HCT116 (cell line): ENCODE results near the gene STIM1. TPM values are rescaled to one million over a fixed set of nuclear protein-coding genes. Genes with fewer than 3 reads are reported as not detected.

Experiments used
- ATAC-seq: fragments of 200-7000 bp; cut with Tn5 transposase; 2 replicates; pipeline ENCODE4 v1.9.1; 2020; ENCODE audit warnings: mild to moderate bottlenecking, moderate library complexity
- BruUV-seq: library from RNA; stranded (reverse); fragments of 400-500 nt; replicated peaks from 2 replicates; lab custom pipeline; 2021; lab: Mats Ljungman, UMichigan
- CTCF ChIA-PET: fragments of 300-600 bp; sonication (Branson Sonifier 250); formaldehyde crosslinking; loops from one replicate; lab custom pipeline; 2021; ENCODE audit warnings: antibody characterized with exemption; lab: Charles Lee
- POLR2A ChIA-PET: fragments of 300-600, 350-600 bp; sonication (Branson Sonifier 250); formaldehyde crosslinking; loops from one replicate; lab custom pipeline; 2021; ENCODE audit warnings: antibody characterized with exemption; lab: Charles Lee
- RAD21 ChIA-PET, 2 experiments: fragments of 300-600 bp; sonication (Branson Sonifier 250); formaldehyde crosslinking; loops; one replicate each; lab custom pipeline; 2023; ENCODE audit warnings: low total read pairs in 2 of 2; ENCODE audit not compliant: uncharacterized antibody in 2 of 2, unreplicated experiment in 2 of 2, low non-redundant PET in 1 of 2; lab: Charles Lee
- DNase-seq: peaks from one replicate; pipeline ENCODE4 v3.0.0-alpha.2; 2010; ENCODE audit warnings: low read depth, low spot score
- H2AFZ ChIP-seq: fragments of 200-600 bp; shearing (Covaris generic), sonication (generic); 2 replicates; pipeline ENCODE4 v1.6.1; 2017; ENCODE audit warnings: low read depth, mixed run types, mixed read lengths, antibody characterized with exemption, low read length; ENCODE audit not compliant: poor library complexity, severe bottlenecking
- H3K27ac ChIP-seq: 2 replicates; pipeline ENCODE4 v1.5.1; 2012; ENCODE audit warnings: low read depth, low read length
- H3K27me3 ChIP-seq: fragments of 200-600 bp; sonication (generic); 2 replicates; pipeline ENCODE4 v1.6.1; 2016; ENCODE audit warnings: mixed run types, low read length, mixed read lengths; ENCODE audit not compliant: insufficient read depth
- H3K36me3 ChIP-seq, 2 experiments: fragments of 200-500 bp in 1 of 2; fragments of 200-600 bp in 1 of 2; sonication (Bioruptor generic) in 1 of 2; sonication (generic) in 1 of 2; 2 replicates each; pipeline versions ENCODE4 v1.5.1 to v1.6.1; 2014 to 2016; ENCODE audit warnings: low read length in 2 of 2, inconsistent platforms in 1 of 2, mixed read lengths in 1 of 2, mixed run types in 1 of 2; ENCODE audit not compliant: insufficient read depth in 2 of 2, control insufficient read depth in 1 of 2
- H3K4me1 ChIP-seq, 2 experiments: fragments of 200-600 bp in 1 of 2; sonication (generic) in 1 of 2; 2 replicates each; pipeline versions ENCODE4 v1.5.1 to v1.6.1; 2012 to 2017; ENCODE audit warnings: low read length in 2 of 2, inconsistent platforms in 1 of 2, mild to moderate bottlenecking in 1 of 2, mixed read lengths in 1 of 2, mixed run types in 1 of 2, moderate library complexity in 1 of 2; ENCODE audit not compliant: insufficient read depth in 2 of 2, control insufficient read depth in 1 of 2
- H3K4me2 ChIP-seq: fragments of 200-600 bp; sonication (generic); 2 replicates; pipeline ENCODE4 v1.6.1; 2017; ENCODE audit warnings: mixed run types, low read length, mixed read lengths
- H3K4me3 ChIP-seq, 2 experiments: fragments of 200-600 bp in 1 of 2; sonication (generic) in 1 of 2; replicated peaks in 1 of 2; 2 replicates each; pipeline ENCODE4 v1.5.1; 2011 to 2016; ENCODE audit warnings: low read length in 2 of 2, control low read depth in 1 of 2, low read depth in 1 of 2, mild to moderate bottlenecking in 1 of 2, mixed read lengths in 1 of 2, mixed run types in 1 of 2
- H3K79me2 ChIP-seq: fragments of 200-600 bp; sonication (generic); 2 replicates; pipeline ENCODE4 v1.6.1; 2017; ENCODE audit warnings: mild to moderate bottlenecking, mixed run types, low read length, moderate library complexity, mixed read lengths; ENCODE audit not compliant: insufficient read depth
- H3K9ac ChIP-seq: fragments of 200-600 bp; sonication (generic); 2 replicates; pipeline ENCODE4 v1.6.1; 2016; ENCODE audit warnings: low read length, mixed read lengths
- H3K9me2 ChIP-seq: fragments of 200-600 bp; sonication (generic), shearing (Covaris generic); 2 replicates; pipeline ENCODE4 v1.6.1; 2017; ENCODE audit warnings: mixed run types, mild to moderate bottlenecking, moderate library complexity; ENCODE audit not compliant: insufficient read depth
- H3K9me3 ChIP-seq, 2 experiments: fragments of 200-500 bp in 1 of 2; fragments of 200-600 bp in 1 of 2; sonication (Bioruptor generic) in 1 of 2; sonication (generic) in 1 of 2; 2 replicates each; pipeline ENCODE4 v1.6.1; 2014 to 2017; ENCODE audit warnings: low read length in 2 of 2, mixed read lengths in 2 of 2, inconsistent platforms in 1 of 2, low read depth in 1 of 2, mild to moderate bottlenecking in 1 of 2, mixed run types in 1 of 2, moderate library complexity in 1 of 2; ENCODE audit not compliant: control insufficient read depth in 1 of 2, insufficient read depth in 1 of 2
- H4K20me1 ChIP-seq: fragments of 200-600 bp; sonication (generic), shearing (Covaris generic); 2 replicates; pipeline ENCODE4 v1.6.1; 2017; ENCODE audit warnings: mixed run types, mild to moderate bottlenecking, moderate library complexity; ENCODE audit not compliant: insufficient read depth
- CEBPB ChIP-seq: IDR thresholded peaks from 2 replicates; pipeline ENCODE4 v1.6.1; 2012; ENCODE audit warnings: low read depth
- EGR1 ChIP-seq: IDR thresholded peaks from 2 replicates; pipeline ENCODE4 v1.6.1; 2012; ENCODE audit warnings: low read depth
- ELF1 ChIP-seq: IDR thresholded peaks from 2 replicates; pipeline ENCODE4 v1.6.1; 2012; ENCODE audit warnings: low read depth, borderline replicate concordance
- FOSL1 ChIP-seq: IDR thresholded peaks from 2 replicates; pipeline ENCODE4 v1.6.1; 2012; ENCODE audit warnings: low read depth
- JUND ChIP-seq: IDR thresholded peaks from 2 replicates; pipeline ENCODE4 v1.6.1; 2012
- SIN3A ChIP-seq: IDR thresholded peaks from 2 replicates; pipeline ENCODE4 v1.6.1; 2012; ENCODE audit warnings: low read depth
- ZNF274 ChIP-seq: fragments of 200-500 bp; sonication (Bioruptor generic); IDR thresholded peaks from 2 replicates; pipeline ENCODE4 v1.6.1; 2014; ENCODE audit warnings: mild to moderate bottlenecking, low read depth, low read length, inconsistent platforms
- intact Hi-C: fragments of 100-400 bp; cut with micrococcal nuclease; formaldehyde crosslinking; loops from 2 replicates; pipeline ENCODE4 v1.10.0; 2022
- total RNA-seq: library from RNA; stranded (reverse); gene quantifications from one replicate; pipeline ENCODE4 v1.2.1, GENCODE V29; 2021; ENCODE audit not compliant: unreplicated experiment
- TF ChIP-seq, protein P1 (sequence below): IDR thresholded peaks from 2 replicates; pipeline ENCODE4 v1.6.1; 2011; ENCODE audit warnings: mild to moderate bottlenecking, low read length, moderate library complexity; ENCODE audit not compliant: insufficient replicate concordance; ENCODE audit errors: extremely low read depth

Gene STIM1
- total RNA-seq, 1 experiment from 2014 or later = 22.3 TPM

DNA sequence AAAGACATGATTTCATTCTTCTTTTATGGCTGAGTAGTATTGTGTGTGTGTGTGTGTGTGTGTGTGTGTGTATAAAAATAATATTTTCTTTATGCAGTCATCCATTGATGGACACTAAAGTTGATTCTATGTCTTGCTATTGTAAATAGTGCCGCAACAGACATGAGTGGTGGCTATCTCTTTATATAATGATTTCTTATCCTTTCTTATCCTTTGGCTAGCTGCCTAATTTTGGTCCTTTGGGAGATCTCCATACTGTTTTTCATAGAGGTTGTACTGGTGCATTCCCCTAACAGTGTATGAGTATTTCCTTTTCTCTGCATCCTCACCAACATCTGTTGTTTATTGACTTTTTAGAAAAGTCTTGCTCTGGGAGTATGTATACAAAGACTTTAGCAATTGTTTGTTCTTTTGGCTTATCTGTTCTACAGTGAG lies 107.0 kb downstream of the STIM1 start:
- no peak for DNase-seq
- Histone ChIP-seq H3K4me1 (no peaks in the 10 kb centered on the region), H3K4me3 (no peak overlapping the region), H3K9me2 (no peaks in the 10 kb centered on the region), H3K79me2 (no peaks in the 10 kb centered on the region), H3K36me3 (no peaks in the 10 kb centered on the region), H3K27ac (no peak overlapping the region), H4K20me1 (no peaks in the 10 kb centered on the region), H3K4me2 (no peak overlapping the region), H3K9ac (no peak overlapping the region), H3K9me3 (no peaks in the 10 kb centered on the region), H2AFZ (no peak overlapping the region), H3K27me3 (no peaks in the 10 kb centered on the region)
- BruUV-seq = no TSS peak
- ChIA-PET CTCF (no interaction called here), RAD21 (no interaction called here), POLR2A (no interaction called here)
- ATAC-seq = no peak
- intact Hi-C loops = no loop called here
- TF ChIP-seq JUND = no peak

DNA sequence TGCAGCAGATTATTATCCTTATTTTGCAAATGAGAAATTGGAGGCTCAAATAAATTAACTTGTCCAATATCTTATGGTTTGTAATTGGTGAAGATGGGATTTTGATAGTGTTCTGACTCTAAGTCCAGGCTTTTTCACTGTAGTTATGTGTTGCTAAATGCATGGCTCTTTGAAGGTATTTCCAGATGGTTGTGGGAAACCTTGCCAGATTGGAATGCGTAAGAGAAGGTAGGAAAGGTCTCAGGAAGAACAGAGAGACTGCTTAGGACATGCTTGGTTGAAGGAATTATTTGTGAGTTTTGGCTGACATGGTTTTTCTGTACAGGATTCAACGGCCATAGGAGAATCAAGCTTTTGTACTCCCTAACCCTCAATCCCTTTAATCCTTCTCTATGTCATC lies 108.6 kb downstream of the STIM1 start:
- no peaks in the 10 kb centered on the region for H3K9me3 ChIP-seq
- no peak overlapping the region for H3K4me2 ChIP-seq
- H3K4me3 ChIP-seq = no peak overlapping the region
- ChIA-PET POLR2A (no interaction called here), CTCF (no interaction called here), RAD21 (no interaction called here)
- H3K79me2 ChIP-seq = no peaks in the 10 kb centered on the region
- no peaks in the 10 kb centered on the region for H3K27me3 ChIP-seq
- intact Hi-C loops = no loop called here
- no peaks in the 10 kb centered on the region for H3K36me3 ChIP-seq
- H4K20me1 ChIP-seq = no peaks in the 10 kb centered on the region
- no peak overlapping the region for H3K27ac ChIP-seq
- ATAC-seq (no peak), DNase-seq (no peak)
- TF ChIP-seq ELF1 = no peak
- TF ChIP-seq EGR1 = no peak
- TF ChIP-seq CEBPB = no peak
- TF ChIP-seq, protein P1, sequence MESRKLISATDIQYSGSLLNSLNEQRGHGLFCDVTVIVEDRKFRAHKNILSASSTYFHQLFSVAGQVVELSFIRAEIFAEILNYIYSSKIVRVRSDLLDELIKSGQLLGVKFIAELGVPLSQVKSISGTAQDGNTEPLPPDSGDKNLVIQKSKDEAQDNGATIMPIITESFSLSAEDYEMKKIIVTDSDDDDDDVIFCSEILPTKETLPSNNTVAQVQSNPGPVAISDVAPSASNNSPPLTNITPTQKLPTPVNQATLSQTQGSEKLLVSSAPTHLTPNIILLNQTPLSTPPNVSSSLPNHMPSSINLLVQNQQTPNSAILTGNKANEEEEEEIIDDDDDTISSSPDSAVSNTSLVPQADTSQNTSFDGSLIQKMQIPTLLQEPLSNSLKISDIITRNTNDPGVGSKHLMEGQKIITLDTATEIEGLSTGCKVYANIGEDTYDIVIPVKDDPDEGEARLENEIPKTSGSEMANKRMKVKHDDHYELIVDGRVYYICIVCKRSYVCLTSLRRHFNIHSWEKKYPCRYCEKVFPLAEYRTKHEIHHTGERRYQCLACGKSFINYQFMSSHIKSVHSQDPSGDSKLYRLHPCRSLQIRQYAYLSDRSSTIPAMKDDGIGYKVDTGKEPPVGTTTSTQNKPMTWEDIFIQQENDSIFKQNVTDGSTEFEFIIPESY = no peak
- no peak for TF ChIP-seq SIN3A
- TF ChIP-seq FOSL1 = no peak
- no peak for TF ChIP-seq ZNF274
- no peak overlapping the region for H2AFZ ChIP-seq
- H3K9me2 ChIP-seq = no peaks in the 10 kb centered on the region
- no peaks in the 10 kb centered on the region for H3K4me1 ChIP-seq
- H3K9ac ChIP-seq = no peak overlapping the region
- no TSS peak for BruUV-seq
